Smooth muscle cell of the brain vasculature (primary cell): Measurements from ENCODE around the gene SFMBT2.

Experiments used
- DNase-seq: peaks from one replicate; pipeline ENCODE4 v3.0.0-alpha.2; 2012; ENCODE audit warnings: low read depth, low spot score

The SFMBT2 gene

DNA sequence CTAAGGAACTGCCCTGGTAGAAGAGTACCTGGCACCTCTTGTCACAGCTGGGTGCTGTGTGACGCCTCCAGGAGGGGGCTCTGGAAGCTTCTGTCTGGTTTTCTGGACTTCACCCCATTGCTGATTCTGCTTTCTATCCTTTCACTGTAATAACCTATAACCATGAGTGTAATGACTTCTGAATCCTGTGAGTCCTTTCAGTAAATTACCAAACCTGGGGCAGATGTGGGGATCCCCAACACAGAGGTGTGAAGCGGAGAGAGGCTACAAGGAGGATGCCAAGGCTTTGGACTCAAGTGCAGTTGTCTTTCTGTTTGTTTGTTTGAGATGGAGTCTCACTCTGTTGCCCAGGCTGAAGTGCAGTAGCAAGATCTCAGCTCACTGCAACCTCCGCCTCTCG is 143.7 kb downstream of the SFMBT2 start:
- no peak for DNase-seq

DNA sequence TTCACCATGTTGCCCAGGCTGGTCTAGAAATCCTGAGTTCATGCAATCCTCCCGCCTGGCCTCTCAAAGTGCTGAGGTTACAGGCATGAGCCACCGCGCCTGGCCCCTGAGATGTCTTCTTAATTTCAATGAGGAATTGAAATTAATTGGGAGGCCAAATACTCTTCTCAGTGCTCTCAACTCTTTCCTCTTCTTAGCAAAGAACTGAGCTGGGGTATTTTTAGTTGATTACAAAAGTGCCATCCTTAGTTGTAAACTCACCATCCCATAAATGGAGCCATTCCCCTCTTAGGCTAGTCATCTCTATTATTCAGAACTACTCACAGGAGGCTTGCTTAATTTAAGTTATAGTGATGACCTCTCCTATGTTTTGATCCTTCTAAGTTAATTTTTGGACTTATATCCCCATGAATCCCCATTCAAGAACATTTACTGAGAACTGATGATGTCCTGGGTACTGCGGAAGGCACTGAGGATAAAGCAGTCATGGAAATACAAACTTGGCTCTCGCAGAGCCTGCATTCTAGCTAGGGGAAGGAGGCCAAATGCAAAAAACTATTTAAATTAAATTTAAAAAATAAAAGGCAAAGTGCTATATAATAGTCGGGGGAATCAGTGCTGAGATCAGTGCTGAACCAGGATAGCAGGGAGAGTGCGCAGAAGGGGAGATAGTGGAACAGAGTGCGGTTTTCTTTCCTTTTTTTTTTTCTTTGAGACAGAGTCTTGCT is 145.3 kb downstream of the SFMBT2 start:
- DNase-seq = no peak

DNA sequence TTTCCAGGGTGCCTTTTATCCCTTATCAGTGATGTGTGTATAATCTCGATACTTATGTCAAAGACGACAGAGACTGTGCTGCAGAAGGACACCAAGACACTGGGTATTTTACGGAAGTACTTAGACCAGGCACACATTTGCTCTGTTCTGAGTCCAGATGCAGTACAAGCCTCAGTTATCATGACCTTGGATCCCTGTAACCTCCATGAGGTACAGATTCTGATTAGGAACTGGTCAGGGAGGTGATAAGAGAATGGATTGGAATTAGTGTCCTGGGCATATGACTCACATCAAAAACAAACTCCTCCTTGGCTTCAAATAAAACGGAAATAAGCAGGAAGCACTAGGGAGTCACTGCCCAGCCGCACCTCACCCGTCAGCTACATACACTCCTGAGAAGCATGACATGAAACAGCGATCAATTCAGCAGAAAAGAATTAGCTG is 146.5 kb downstream of the SFMBT2 start:
- no peak for DNase-seq

DNA sequence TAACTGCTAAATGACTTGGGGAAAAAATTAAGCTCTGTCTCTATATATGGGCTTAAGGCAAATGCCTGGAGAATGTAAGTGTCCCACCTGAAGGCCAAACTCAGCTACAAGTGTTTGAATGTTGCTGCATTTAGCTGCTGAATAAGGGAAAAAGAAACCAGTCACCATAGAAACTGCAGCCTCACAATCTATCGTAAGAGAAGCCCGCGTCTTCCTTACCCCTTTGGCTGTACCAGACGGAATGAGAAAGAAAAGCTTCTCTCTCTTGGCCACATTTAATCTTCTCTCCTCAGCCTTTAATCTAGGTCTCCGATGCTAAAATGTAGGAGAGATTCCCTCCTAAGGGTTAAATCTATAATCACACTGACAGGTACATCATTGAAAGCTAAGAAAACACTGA is 147.2 kb downstream of the SFMBT2 start:
- no peak for DNase-seq

DNA sequence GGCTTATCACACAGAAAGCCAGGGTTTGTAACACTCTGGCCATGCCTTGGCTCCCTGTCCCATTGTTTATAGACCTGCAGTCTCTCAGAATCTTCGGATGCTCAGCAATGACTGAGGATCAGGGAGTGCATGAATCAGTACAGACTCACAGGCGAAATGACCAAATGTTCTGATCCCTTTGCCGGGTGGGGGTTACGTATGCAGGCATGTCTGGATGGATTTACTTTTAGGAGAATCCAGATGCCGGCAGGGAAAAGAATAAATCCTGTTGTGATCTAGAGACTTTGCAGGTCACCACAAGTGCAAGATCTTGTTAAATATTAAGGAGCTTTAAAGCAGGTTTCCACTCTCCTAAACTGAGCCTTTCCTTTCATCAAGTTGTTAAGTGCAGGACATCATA is 149.5 kb downstream of the SFMBT2 start:
- DNase-seq = no peak

DNA sequence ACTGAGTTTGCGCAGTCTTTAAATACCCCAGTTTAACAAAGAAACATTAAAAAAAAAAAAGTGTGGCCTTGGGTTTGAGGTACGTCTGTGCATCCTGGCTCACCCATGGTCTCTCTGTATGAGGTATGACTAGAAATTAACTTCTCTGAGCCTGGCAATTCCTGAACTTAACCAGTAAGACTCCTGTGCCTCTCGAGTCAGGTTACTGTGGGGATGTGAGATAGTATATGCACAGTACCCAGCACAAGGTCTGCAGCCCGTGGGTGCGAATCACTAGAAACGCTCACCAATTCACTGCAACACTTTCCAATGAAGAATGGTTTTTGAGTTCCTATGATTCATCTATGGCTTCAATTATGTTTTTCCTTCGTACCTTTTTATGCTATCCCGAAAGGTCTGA is 149.9 kb downstream of the SFMBT2 start:
- no peak for DNase-seq

DNA sequence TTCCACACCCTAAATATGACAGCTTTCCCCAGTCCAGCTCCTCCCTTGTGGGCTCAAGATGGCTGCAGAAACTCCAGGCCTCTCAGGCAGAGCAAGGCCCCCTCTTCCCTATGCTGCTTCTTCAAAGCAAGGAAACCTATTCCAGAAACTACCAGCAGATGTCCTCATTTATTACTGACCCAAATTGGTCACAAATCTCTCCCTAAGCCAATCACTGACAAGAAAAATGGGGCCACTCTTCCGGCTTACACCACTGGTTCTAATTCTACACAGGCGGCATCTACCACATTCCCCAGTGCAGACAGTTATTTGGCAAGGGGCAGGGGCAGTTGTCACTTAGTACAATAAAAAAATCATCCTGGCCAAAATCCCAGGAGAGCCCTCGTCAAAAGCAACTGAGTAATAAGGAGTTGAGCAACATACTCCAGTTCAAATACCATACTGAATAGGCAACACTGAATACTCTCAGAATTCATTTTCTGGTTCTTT is 150.4 kb downstream of the SFMBT2 start:
- peak; percentile 47 for DNase-seq

DNA sequence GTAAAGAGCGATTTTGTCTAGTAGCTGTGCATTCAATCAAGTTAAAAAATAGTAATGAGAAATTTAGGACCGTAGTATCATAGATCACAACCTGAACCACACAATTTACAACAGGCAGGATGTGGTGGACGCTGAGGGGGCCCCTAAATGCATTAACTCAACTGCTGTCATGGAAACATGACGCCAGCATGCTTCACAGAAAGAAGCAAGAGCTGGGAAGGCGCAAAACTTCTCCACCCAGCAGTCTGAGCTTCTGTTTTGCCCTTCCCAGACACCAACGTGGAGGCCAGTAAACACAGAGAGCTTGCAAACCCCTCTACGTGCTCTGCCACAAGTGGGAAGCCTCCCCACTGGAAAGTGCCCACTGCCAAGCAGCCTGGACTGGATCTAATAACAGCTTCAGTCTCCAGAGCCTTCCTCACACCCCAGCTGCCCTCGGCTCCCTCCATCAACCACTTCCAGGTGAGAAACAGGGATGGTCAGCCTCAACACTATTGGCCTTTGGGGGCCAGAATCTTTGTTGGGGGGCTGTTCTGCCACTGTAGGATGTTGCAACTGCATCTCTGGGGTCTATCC is 151.8 kb downstream of the SFMBT2 start:
- no peak for DNase-seq

DNA sequence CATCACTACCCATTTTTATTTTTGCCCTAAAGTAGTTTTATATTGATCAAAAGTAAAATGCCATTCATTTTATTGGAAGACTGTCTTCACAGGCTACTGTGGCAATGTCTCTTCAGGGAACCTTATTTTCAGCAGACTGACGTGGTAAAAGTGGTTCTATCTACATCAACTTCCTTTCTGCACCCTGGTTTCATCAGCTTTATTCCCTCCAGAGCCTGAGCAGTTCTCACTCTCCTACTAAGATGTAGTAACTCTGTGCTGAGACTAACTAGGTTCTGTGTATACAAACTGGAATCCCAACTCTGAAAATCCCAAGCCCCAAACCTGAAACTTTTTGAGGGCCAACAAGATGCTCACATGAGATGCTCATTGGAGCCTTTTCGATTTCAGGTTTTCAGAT is 155.3 kb downstream of the SFMBT2 start:
- DNase-seq = no peak

DNA sequence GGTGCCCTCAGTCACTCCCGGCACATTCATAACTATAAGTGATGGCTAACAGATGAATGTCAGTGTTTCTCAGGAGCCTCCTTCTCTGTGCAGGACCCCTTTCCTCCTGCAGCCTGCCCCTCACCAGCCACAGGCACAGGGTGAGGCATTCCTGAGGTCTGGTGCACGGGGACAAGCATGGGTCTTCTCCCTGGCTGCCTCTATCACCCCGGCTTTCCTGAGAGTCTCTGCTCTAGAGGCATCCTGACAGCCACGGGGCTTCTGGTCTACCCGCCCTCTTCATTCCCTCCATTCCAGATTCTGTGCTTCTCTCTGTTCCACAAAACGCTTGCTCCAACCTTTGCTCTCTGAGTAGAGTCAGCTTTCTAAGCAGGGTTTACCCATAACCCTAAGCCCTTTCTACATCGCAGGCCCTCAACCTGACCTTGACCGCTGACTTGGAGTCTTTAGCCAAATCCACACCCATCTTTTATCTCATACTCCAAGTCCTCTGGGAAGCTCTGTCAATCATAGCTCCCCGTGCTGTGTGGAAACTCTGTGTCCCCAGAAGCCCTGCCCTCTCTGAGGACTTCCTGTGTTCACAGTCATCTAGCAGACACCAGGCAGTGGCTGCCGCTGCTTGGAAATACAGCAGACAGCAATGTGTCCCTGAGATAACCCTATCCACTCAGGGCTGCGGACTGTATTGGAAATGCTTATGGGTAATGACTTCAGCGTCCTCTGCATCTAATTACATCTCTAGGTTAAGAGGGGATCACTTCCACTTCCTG is 159.0 kb downstream of the SFMBT2 start:
- DNase-seq = no peak

DNA sequence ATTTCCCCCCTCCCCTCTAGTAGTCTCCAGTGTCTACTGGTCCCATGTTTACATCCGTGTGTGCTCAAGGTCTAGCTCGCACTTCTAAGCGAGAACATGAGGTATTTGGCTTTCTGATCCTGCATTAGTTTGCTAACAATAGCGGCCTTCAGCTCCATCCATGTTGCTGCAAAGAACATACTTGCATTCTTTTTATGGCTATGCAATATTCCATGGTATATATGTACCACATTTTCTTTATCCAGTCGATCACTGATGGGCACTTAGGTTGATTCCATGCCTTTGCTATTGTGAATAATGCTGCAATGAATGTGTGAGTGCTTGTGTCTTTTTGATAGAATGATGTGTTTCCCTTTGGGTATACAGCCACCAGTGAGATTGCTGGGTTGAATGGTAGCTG is 160.6 kb downstream of the SFMBT2 start:
- no peak for DNase-seq

DNA sequence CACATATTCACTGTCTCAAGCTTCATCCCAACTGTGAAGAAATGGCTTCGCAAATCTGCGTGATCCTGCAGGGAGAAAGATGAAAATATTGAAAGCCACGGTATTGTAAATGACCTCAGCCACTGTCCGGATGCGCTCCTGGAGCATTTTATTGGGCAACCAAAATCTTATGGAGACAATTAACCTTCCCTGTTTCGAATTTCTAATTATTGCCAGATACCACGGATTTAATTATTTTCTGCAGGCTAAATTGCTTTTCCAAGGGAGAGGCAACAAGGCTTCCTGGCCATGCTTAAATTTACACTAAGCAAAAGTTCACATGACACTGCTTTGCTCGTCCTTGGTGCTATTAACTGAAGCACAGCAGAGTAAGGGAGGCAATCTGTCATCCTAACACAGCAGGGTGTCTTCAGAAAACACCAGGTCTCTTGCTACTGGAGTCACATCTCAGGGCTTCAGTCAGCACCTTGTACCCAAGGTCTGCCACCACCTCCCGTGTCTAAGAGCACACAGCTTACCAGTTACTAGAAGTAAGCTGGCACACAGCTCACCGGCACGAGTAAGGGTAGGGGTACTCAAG is 162.2 kb downstream of the SFMBT2 start:
- DNase-seq = no peak

DNA sequence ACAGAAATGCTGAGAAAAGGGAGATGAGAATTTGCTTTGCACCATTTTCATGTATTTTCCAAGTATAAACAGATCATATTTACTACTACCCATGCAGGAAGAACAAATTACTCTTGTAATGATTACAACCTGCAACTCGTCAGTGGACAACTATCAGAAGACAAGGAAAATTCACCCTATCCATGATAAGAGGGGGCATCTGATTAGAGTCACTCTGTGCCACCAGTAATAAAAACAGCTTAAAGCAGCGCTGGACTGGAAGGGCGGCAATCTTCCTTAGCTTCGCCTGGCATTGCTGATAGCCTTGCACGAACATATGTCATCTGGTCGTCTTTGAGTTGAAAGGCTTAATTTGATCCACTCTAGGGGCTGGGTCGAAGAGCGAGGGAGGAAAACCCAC is 162.7 kb downstream of the SFMBT2 start:
- DNase-seq = no peak

DNA sequence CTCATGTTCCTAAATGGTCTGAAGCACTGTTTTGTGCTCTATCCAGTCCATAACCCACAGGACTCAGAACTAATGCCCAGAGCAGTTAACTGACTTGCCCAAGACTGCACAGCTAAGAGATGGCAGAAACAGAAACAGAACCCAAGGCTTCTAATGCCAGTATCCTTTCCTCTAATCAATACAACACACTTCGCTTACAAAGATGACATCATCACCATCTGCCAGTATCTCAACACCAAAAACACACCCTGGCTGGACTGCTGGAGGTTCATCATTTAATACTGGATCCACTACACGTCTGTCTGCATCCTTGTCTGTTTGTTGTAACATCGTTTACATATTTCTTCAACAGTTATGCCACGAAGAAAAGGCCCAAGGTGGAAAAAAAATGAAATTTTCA is 165.3 kb downstream of the SFMBT2 start:
- no peak for DNase-seq

DNA sequence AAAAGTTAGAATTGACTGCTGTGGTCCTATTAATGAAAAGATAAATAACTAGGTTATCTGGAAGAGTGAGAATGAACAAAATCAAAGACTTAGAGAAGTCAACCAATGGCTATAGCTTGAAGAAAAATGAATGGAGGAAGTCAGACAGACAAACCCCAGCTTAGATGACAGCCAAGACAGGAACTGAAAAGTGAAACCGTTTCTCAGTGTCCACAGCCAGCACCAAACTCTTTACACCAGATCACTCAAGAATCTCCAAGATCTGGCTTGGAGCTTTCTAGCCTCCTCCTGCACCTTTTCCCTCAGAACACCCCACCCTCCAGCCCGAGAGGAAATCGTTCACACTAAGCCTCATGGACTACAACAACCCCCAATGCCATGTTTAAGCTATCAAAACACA is 167.0 kb downstream of the SFMBT2 start:
- no peak for DNase-seq

DNA sequence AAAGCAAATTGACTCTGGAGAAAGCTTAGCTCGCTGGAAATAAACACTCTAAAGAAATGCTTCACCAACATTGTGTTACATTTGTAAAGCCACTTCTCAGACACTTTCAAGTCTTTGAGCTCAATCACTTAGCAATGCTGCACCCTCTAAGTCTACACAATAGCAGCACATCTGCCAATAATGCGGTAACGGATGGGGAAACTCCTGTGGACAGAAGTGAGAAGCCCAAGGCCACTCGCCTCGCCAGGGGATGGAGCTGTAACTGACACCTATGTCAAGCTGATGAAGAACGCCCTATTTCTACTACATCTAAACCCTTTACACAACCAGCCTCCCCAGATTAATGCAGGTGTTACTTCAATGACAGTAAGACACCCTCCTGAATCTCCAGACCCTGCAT is 167.7 kb downstream of the SFMBT2 start:
- no peak for DNase-seq

DNA sequence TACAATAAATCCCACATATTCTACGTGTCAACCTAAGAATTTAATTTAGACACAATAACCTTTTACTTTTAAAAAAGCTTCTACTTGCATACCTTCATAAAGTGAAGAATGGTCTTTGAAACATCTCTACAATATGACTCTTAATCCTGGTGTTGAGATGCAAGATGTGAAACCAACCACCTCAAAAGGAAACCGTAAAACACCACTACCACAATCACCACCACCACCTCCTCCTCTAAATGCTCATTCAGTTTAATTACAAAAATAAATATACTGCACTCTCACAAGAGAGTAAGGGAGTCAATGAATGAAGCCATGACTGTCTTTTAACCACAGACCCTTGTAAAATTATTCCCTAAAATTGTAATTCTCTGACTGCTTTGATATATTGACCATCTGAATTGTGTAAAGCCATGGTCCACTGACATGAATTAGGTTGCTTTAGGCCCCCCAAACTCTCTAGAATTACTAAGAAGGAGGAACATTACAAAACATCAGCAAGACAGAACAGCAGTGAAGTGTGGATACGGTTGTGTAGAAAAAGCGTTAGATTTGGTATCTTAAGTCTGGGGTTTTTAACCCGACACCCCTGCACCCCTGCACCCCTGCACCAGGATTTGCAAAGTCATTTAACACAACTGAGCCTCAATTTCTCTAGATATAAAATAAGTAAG is 171.4 kb downstream of the SFMBT2 start:
- no peak for DNase-seq

DNA sequence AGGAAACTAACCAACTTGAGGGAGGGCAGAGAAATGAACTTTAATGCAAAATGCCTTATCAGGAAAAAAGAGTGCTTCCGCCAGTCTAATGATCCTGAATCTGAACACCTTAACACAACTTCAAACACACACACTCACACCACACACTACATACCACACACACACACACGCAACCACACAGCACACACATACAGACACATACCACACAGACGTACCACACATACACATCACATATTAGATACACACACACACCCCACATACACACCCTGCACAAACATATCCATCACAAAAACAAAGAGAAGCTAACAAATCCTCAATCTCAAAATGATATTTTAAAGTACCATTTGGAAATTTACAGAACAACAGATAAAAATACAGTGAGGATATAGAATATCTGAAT is 175.5 kb downstream of the SFMBT2 start:
- no peak for DNase-seq

DNA sequence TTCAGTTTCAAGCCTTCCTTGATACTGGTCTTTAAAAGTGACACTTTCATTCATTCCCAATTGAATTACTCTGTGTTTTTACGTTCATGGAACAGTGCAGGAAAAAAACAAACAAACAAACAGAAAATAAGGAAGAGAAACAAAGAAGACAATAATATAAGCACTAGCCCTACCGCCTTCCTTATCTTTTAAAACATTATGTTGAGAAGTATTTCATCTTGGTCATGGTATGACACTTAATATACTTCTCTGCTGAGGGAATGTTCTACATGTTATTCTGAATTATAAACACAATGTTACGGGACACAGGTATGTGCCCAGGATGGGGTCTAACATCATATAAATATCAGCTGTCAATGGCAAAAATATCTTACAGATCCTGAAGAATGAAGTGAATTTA is 176.7 kb downstream of the SFMBT2 start:
- DNase-seq = no peak

DNA sequence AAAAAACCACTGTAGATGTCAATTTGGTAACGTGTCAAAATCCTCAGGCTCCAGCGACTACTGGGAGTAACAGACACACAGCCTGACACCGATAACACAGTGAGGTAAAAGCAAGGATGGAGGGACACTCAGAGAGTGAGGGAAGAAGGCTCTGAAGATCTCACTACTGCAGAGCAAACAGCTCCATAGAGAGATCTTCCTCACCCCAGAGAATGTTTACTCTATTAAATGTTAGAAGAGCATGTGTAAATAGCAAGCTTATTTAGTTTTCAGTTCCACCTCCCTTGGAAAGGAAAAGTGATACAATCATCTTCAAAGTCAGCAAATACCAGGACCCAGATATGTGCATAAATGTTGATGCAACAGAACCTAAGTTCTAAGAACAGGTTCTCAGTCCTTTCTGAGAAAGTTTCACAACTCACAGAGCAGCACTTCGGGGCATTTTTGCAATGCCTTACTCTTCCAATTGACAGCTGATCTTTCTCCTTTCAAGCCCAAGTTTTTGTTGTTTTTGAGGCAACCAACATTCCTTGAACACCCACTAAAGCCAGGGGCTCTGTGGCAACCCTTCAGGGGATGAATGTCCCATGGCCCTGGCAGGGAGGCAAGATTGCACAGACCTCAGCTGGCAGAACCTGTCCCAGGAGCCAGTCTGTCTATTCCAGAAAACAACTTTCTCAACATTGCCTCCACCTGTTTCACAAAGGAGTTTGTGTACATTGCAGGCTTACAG is 177.4 kb downstream of the SFMBT2 start:
- DNase-seq = no peak
